ENCODE measurements around the gene APEX1.

Gene APEX1

GRCh38 chr14:20494935-20495766 lies 40.1 kb downstream of the APEX1 start:
- Histone ChIP-seq H3K4me1 (ENCODE audit: low read length) (peaks cover 18% of the 10 kb centered on the region), H3K4me2 (ENCODE audit: low read depth, low read length) (no peak overlapping the region), H3F3A (ENCODE audit: insufficient read depth, low read length) (peaks cover 11% of the 10 kb centered on the region), H3K9me3 (replicated peaks; ENCODE audit: insufficient read depth, low read length) (no peaks in the 10 kb centered on the region), H3K9me2 (replicated peaks; ENCODE audit: insufficient read depth, low read length) (no peaks in the 10 kb centered on the region), H3K4me3 (ENCODE audit: low read length) (no peak overlapping the region), H3K36me3 (replicated peaks; ENCODE audit: insufficient read depth, low read length) (no peaks in the 10 kb centered on the region), H2AFZ (ENCODE audit: low read length) (no peak overlapping the region), H4K20me1 (ENCODE audit: insufficient read depth, low read length) (no peaks in the 10 kb centered on the region), H3K79me2 (ENCODE audit: low read length) (no peaks in the 10 kb centered on the region), H3K27ac (ENCODE audit: low read length) (no peak overlapping the region), H3K27me3 (replicated peaks; ENCODE audit: insufficient read depth, low read length) (no peaks in the 10 kb centered on the region), H3K9ac (ENCODE audit: low read length) (no peak overlapping the region)
- DNase-seq: no peak
- TF ChIP-seq EZH2 (optimal IDR thresholded peaks at IDR 0.05; ENCODE audit: low read depth, low read length): no peak
- TF ChIP-seq, protein P1, sequence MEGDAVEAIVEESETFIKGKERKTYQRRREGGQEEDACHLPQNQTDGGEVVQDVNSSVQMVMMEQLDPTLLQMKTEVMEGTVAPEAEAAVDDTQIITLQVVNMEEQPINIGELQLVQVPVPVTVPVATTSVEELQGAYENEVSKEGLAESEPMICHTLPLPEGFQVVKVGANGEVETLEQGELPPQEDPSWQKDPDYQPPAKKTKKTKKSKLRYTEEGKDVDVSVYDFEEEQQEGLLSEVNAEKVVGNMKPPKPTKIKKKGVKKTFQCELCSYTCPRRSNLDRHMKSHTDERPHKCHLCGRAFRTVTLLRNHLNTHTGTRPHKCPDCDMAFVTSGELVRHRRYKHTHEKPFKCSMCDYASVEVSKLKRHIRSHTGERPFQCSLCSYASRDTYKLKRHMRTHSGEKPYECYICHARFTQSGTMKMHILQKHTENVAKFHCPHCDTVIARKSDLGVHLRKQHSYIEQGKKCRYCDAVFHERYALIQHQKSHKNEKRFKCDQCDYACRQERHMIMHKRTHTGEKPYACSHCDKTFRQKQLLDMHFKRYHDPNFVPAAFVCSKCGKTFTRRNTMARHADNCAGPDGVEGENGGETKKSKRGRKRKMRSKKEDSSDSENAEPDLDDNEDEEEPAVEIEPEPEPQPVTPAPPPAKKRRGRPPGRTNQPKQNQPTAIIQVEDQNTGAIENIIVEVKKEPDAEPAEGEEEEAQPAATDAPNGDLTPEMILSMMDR (IDR thresholded peaks at IDR 0.05; ENCODE audit: low read length): no peak
- TF ChIP-seq EZH2phosphoT487 (IDR thresholded peaks at IDR 0.05; ENCODE audit: low read length): no peak

DNA sequence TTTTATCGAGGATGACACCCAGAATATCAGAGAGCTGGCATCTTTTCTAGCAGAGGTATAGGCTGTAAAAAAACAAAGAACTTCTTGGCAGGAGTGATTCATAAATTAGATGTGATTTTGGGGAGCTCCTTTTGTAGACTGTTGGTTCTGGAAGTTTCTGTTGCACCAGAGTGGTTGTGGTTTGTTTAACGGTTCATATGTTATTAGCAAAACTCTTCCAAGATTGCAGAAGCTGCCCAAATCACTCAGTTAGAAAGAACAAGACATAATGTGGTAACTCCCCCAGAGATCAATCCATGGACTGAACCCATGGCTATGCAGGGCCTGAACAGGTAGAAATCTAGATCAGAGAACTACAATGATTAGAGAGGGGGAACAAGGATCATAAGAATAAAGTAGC lies 43.6 kb downstream of the APEX1 start:
- Histone ChIP-seq H2AFZ (ENCODE audit: low read length) (no peak overlapping the region), H3F3A (ENCODE audit: insufficient read depth, low read length) (no peaks in the 10 kb centered on the region), H3K9me3 (replicated peaks; ENCODE audit: insufficient read depth, low read length) (no peaks in the 10 kb centered on the region), H3K9ac (ENCODE audit: low read length) (no peak overlapping the region), H3K27ac (ENCODE audit: low read length) (no peak overlapping the region), H3K9me2 (replicated peaks; ENCODE audit: insufficient read depth, low read length) (no peaks in the 10 kb centered on the region), H3K4me3 (ENCODE audit: low read length) (no peak overlapping the region), H3K27me3 (replicated peaks; ENCODE audit: insufficient read depth, low read length) (no peaks in the 10 kb centered on the region), H3K36me3 (replicated peaks; ENCODE audit: insufficient read depth, low read length) (no peaks in the 10 kb centered on the region), H3K79me2 (ENCODE audit: low read length) (no peaks in the 10 kb centered on the region), H3K4me2 (ENCODE audit: low read depth, low read length) (no peak overlapping the region), H4K20me1 (ENCODE audit: insufficient read depth, low read length) (no peaks in the 10 kb centered on the region), H3K4me1 (ENCODE audit: low read length) (0 out of 2 replicates have a peak, but pooled peaks cover 2% of the 10 kb centered on the region)
- TF ChIP-seq EZH2phosphoT487 (IDR thresholded peaks at IDR 0.05; ENCODE audit: low read length): no peak
- TF ChIP-seq, protein P1 (IDR thresholded peaks at IDR 0.05; ENCODE audit: low read length): no peak
- DNase-seq: no peak

DNA sequence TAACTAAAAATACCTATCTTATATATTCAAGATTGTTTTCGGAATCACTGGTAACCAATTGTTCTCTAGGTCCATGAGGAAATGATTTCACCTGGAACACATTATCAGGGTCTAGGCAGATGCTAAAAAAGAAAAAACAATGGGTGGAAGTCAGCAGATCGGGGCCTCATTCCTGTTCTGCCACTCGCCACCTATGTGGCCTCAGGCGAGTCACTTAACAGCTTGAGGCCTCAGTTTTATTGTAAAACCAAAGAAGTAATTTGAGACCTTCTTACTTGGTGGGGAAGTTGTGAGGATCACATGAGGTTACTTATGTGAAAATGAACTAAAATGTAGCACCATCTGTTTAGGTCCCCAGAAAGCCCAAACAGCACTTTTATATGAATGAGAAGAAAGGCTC lies 44.1 kb downstream of the APEX1 start:
- DNase-seq: no peak
- Histone ChIP-seq H3F3A (ENCODE audit: insufficient read depth, low read length) (no peaks in the 10 kb centered on the region), H2AFZ (ENCODE audit: low read length) (no peak overlapping the region), H3K4me1 (ENCODE audit: low read length) (no peaks in the 10 kb centered on the region), H3K4me2 (ENCODE audit: low read depth, low read length) (no peak overlapping the region), H3K27me3 (replicated peaks; ENCODE audit: insufficient read depth, low read length) (no peaks in the 10 kb centered on the region), H3K79me2 (ENCODE audit: low read length) (no peaks in the 10 kb centered on the region), H3K27ac (ENCODE audit: low read length) (no peak overlapping the region), H3K36me3 (replicated peaks; ENCODE audit: insufficient read depth, low read length) (no peaks in the 10 kb centered on the region), H4K20me1 (ENCODE audit: insufficient read depth, low read length) (no peaks in the 10 kb centered on the region), H3K9me3 (replicated peaks; ENCODE audit: insufficient read depth, low read length) (no peaks in the 10 kb centered on the region), H3K4me3 (ENCODE audit: low read length) (no peak overlapping the region), H3K9me2 (replicated peaks; ENCODE audit: insufficient read depth, low read length) (no peaks in the 10 kb centered on the region), H3K9ac (ENCODE audit: low read length) (no peak overlapping the region)
- no peak for TF ChIP-seq EZH2 (optimal IDR thresholded peaks at IDR 0.05; ENCODE audit: low read depth, low read length)
- TF ChIP-seq EZH2phosphoT487 (IDR thresholded peaks at IDR 0.05; ENCODE audit: low read length): no peak
- TF ChIP-seq, protein P1 (IDR thresholded peaks at IDR 0.05; ENCODE audit: low read length): no peak
